HEK293T (cell line): ENCODE data around the gene SMAD4.
A peak's percentile ranks its signal among the peaks of the same experiment; 100 is the strongest.

Source experiments
- ARNT ChIP-seq: fragments of 450-650 bp; IDR thresholded peaks from 2 replicates; pipeline ENCODE4 v1.6.1; 2017; ENCODE audit warnings: mild to moderate bottlenecking
- BHLHE40 ChIP-seq: fragments of 450-650 bp; IDR thresholded peaks from 2 replicates; pipeline ENCODE4 v1.6.1; 2016; ENCODE audit warnings: mild to moderate bottlenecking, moderate library complexity, borderline replicate concordance
- ELF4 ChIP-seq: fragments of 450-650 bp; IDR thresholded peaks from 2 replicates; pipeline ENCODE4 v1.6.1; 2017; ENCODE audit warnings: antibody characterized with exemption
- FOXA1 ChIP-seq: fragments of 450-650 bp; IDR thresholded peaks from 2 replicates; pipeline ENCODE4 v1.6.1; 2016; ENCODE audit warnings: mild to moderate bottlenecking
- FOXK2 ChIP-seq: fragments of 450-650 bp; IDR thresholded peaks from 2 replicates; pipeline ENCODE4 v1.6.1; 2016; ENCODE audit warnings: mild to moderate bottlenecking
- FOXM1 ChIP-seq: fragments of 450-650 bp; IDR thresholded peaks from 2 replicates; pipeline ENCODE4 v1.6.1; 2017; ENCODE audit warnings: mild to moderate bottlenecking, borderline replicate concordance
- LEF1 ChIP-seq: fragments of 450-650 bp; IDR thresholded peaks from 2 replicates; pipeline ENCODE4 v1.6.1; 2017; ENCODE audit warnings: mild to moderate bottlenecking, borderline replicate concordance
- SP1 ChIP-seq: fragments of 450-650 bp; IDR thresholded peaks from 2 replicates; pipeline ENCODE4 v1.6.1; 2017
- TARDBP ChIP-seq: fragments of 450-650 bp; IDR thresholded peaks from 2 replicates; pipeline ENCODE4 v1.6.1; 2016
- ZNF384 ChIP-seq: fragments of 450-650 bp; IDR thresholded peaks from 2 replicates; pipeline ENCODE4 v1.6.1; 2016
- TF ChIP-seq, protein P1 (sequence below): fragments of 450-650 bp; IDR thresholded peaks from 2 replicates; pipeline ENCODE4 v1.6.1; 2016

DNA sequence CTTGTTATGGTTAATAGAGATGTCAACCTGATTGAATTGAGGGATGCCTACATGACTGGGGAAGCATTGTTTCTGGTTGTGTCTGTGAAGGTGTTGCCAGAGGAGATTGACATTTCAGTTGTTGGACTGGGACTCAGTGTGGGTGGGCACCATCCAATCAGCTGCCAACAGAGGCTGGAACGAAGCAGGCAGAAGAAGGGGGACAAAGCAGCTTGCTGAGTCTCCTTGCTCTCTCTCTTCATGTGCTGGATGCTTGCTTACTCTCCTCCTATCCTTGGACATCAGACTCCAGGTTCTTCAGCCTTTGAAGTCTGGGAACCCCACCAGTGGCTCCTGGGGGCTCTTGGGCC, 22.2 kb upstream of the SMAD4 start:
- TF ChIP-seq TARDBP: no peak
- TF ChIP-seq LEF1: no peak
- no peak for TF ChIP-seq SP1
- no peak for TF ChIP-seq FOXA1
- TF ChIP-seq ARNT: no peak
- no peak for TF ChIP-seq FOXK2
- TF ChIP-seq, protein P1, sequence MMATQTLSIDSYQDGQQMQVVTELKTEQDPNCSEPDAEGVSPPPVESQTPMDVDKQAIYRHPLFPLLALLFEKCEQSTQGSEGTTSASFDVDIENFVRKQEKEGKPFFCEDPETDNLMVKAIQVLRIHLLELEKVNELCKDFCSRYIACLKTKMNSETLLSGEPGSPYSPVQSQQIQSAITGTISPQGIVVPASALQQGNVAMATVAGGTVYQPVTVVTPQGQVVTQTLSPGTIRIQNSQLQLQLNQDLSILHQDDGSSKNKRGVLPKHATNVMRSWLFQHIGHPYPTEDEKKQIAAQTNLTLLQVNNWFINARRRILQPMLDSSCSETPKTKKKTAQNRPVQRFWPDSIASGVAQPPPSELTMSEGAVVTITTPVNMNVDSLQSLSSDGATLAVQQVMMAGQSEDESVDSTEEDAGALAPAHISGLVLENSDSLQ: peak; percentile 49
- TF ChIP-seq BHLHE40: no peak
- no peak for TF ChIP-seq FOXM1
- TF ChIP-seq ZNF384: no peak
- no peak for TF ChIP-seq ELF4
